Aorta (tissue), 5 donors: ENCODE data around the gene N4BP2L2. TPM values are rescaled to one million over a fixed set of nuclear protein-coding genes. Genes with fewer than 3 reads are reported as not detected.

Experiments used
- ATAC-seq: fragments of 200-7000 bp; cut with Tn5 transposase; one replicate; pipeline ENCODE4 v1.9.1; 2022; ENCODE audit warnings: moderate library complexity; ENCODE audit not compliant: low FRiP score
- DNase-seq, 2 donors: peaks; one replicate each; pipeline ENCODE4 v3.0.0-alpha.2; 2020
- H3K27ac ChIP-seq, 2 donors: one replicate each; pipeline ENCODE4 v1.5.1; 2013; ENCODE audit warnings: low read length in 2 of 2, mild to moderate bottlenecking in 2 of 2, moderate library complexity in 2 of 2, control low read depth in 1 of 2, inconsistent platforms in 1 of 2, low read depth in 1 of 2
- H3K27me3 ChIP-seq, 2 donors: one replicate each; pipeline ENCODE4 v1.6.1; 2013; ENCODE audit warnings: control low read depth in 1 of 2, low read length in 1 of 2, mild to moderate bottlenecking in 1 of 2, moderate library complexity in 1 of 2; ENCODE audit not compliant: insufficient read depth in 2 of 2, control insufficient read depth in 1 of 2
- H3K36me3 ChIP-seq, 2 donors: one replicate each; pipeline ENCODE4 v1.6.1; 2013; ENCODE audit warnings: control low read depth in 1 of 2, low read length in 1 of 2, mild to moderate bottlenecking in 1 of 2; ENCODE audit not compliant: insufficient read depth in 2 of 2, control insufficient read depth in 1 of 2
- H3K4me1 ChIP-seq, 2 donors: one replicate each; pipeline ENCODE4 v1.6.1; 2013; ENCODE audit warnings: low read length in 2 of 2, control low read depth in 1 of 2, mild to moderate bottlenecking in 1 of 2, moderate library complexity in 1 of 2; ENCODE audit not compliant: insufficient read depth in 2 of 2, control insufficient read depth in 1 of 2
- H3K4me3 ChIP-seq, 2 donors: one replicate each; pipeline ENCODE4 v1.5.1; 2013; ENCODE audit warnings: low read length in 2 of 2, control low read depth in 1 of 2, mild to moderate bottlenecking in 1 of 2
- H3K9me3 ChIP-seq: one replicate; pipeline ENCODE4 v1.6.1; 2013; ENCODE audit warnings: mild to moderate bottlenecking, low read length; ENCODE audit not compliant: control insufficient read depth
- WGBS, 2 donors: extraction: QIAGEN DNeasy Blood & Tissue Kit; methylation state at CpG; one replicate each; pipeline ENCODE4 v1.1.7; 2013; 5-methylcytosine and 5-hydroxymethylcytosine counted together
- intact Hi-C, 2 donors: fragments of 100-400 bp; cut with DNase I; formaldehyde crosslinking; loops; one replicate each; pipeline versions ENCODE4 v1.14.2 to v1.15.0; 2022
- polyA plus RNA-seq, 2 donors: library from polyadenylated mRNA; stranded (reverse); fragments of 200-250 nt; gene quantifications; one replicate each; pipeline ENCODE4 v1.2.3, GENCODE V29; 2013
- total RNA-seq, 2 donors: library from RNA; stranded (reverse); fragmentation: NEBNext Ultra II Directional; extraction: Animal tissue kit (Norgen Biotek cat#: 25700); gene quantifications; one replicate each; pipeline ENCODE4 v1.2.1, GENCODE V29; 2021
- donor health status: healthy with polysubstance abuse.
- donor health status: Bipolar disorder and iron deficiency.
- donor health status: DM: no; HTN: no; CAD: no.
- donor health status: DM: no; HTN: no; CAD: no.
- donor health status: DM: yes; HTN: yes; CAD: no.

The N4BP2L2 gene
- total and polyA plus RNA-seq, 4 donors = 45.5 to 239 (median 153) TPM

DNA sequence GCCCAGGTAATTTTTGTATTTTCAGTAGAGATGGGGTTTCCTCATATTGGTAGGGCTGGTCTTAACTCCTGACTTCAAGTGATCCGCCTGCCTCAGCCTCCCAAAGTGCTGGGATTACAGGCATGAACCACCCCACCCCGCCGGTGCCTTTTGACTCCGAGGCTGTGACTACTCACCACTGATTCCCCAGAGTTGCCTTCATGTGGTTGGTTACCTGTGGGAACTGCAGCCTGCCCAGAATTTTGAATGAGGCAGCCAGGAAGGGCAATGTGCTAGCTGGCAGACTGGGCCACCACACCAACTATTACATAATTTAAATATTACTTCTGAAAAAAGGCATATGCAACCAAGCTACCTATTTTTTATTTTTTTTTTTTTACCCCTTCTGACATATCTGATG, 42.8 kb downstream of the N4BP2L2 start:
- Histone ChIP-seq H3K36me3 (no peaks in the 10 kb centered on the region), H3K4me3 (no peak overlapping the region), H3K27ac (no peak overlapping the region), H3K27me3 (no peaks in the 10 kb centered on the region), H3K4me1 (peaks cover 0 to 5% of the 10 kb centered on the region in 2 donors), H3K9me3 (no peaks in the 10 kb centered on the region)
- DNase-seq (no peak), ATAC-seq (no peak)
- 91 to 95% methylated on average over 4 of the region's 4 CpGs for WGBS, 2 donors
- intact Hi-C loops = no loop called here

DNA sequence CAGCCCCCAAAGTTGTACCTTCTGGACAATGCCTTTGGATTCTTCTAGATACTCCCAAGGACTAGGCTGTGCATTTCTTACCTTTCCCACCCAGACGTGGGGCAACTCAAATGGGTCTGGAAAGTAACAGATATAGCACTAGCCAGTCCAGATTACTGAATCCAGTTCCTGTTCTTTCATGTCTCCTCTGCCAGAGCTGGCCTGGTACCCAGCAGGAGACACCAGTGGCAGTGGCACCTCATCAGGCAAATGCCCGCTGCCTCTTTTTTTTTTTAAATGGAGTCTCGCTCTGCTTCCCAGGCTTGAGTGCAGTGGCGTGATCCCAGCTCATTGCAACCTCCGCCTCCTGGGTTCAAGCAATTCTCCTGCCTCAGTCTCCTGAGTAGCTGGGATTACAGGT, 43.2 kb downstream of the N4BP2L2 start:
- H3K27me3 ChIP-seq = no peaks in the 10 kb centered on the region
- no peak overlapping the region for H3K27ac ChIP-seq
- H3K4me1 ChIP-seq = peaks cover 0 to 5% of the 10 kb centered on the region in 2 donors
- no peaks in the 10 kb centered on the region for H3K36me3 ChIP-seq
- ATAC-seq = no peak
- H3K9me3 ChIP-seq = no peaks in the 10 kb centered on the region
- WGBS, 2 donors = 80 to 86% methylated on average over 5 of the region's 5 CpGs
- no peak for DNase-seq
- H3K4me3 ChIP-seq = no peak overlapping the region
- intact Hi-C loops = no loop called here

DNA sequence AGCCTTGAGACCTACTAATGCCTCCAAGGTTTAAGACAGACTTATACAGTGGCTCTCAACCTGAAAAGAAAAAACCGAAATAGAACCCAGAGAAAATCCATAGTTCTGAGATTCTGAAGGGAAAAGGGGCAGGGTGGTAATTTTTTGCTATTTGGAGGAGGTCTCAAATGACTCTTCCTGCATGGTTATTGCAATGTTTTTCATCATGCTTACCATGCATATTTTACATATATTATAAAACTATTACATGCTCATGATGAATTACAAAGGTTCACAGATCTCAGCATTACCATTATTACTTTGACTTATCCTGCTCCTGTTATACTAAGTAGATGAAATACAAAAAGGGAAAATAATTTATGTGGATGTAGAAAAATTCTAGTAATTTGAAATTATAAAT, 47.6 kb downstream of the N4BP2L2 start:
- no peak overlapping the region for H3K4me3 ChIP-seq
- intact Hi-C loops = no loop called here
- H3K27ac ChIP-seq = no peak overlapping the region
- no peaks in the 10 kb centered on the region for H3K36me3 ChIP-seq
- no peaks in the 10 kb centered on the region for H3K4me1 ChIP-seq
- WGBS, 2 donors = 96 to 98% methylated on average over 1 of the region's 1 CpG
- ATAC-seq (no peak), DNase-seq (no peak)
- no peaks in the 10 kb centered on the region for H3K27me3 ChIP-seq
- no peaks in the 10 kb centered on the region for H3K9me3 ChIP-seq

- no peaks in the 10 kb centered on the region for H3K4me1 ChIP-seq
- H3K4me3 ChIP-seq = no peak overlapping the region
- H3K27me3 ChIP-seq = no peaks in the 10 kb centered on the region
- 80 to 84% methylated on average over 5 of the region's 5 CpGs for WGBS, 2 donors
- H3K27ac ChIP-seq = no peak overlapping the region
- peaks cover 2 to 6% of the 10 kb centered on the region in 2 donors for H3K36me3 ChIP-seq
- DNase-seq (no peak), ATAC-seq (no peak)
- intact Hi-C loops = no loop called here
- H3K9me3 ChIP-seq = peaks cover 1% of the 10 kb centered on the region
Observed at GRCh38 chr13:32476892-32477291, 61.7 kb downstream of the N4BP2L2 start.

GRCh38 chr13:32476021-32476731, 62.4 kb downstream of the N4BP2L2 start:
- WGBS, 2 donors = 40 to 52% methylated on average over 2 of the region's 2 CpGs
- Histone ChIP-seq H3K27me3 (no peaks in the 10 kb centered on the region), H3K4me3 (no peak overlapping the region), H3K4me1 (no peaks in the 10 kb centered on the region), H3K27ac (no peak overlapping the region), H3K36me3 (peaks cover 2 to 6% of the 10 kb centered on the region in 2 donors), H3K9me3 (peaks cover 1% of the 10 kb centered on the region)
- no peak for DNase-seq
- no peak for ATAC-seq
- intact Hi-C loops = no loop called here

GRCh38 chr13:32474999-32475792, 63.4 kb downstream of the N4BP2L2 start:
- H3K4me1 ChIP-seq = no peaks in the 10 kb centered on the region
- H3K4me3 ChIP-seq = no peak overlapping the region
- intact Hi-C loops = no loop called here
- H3K36me3 ChIP-seq = peaks cover 2 to 6% of the 10 kb centered on the region in 2 donors
- no peaks in the 10 kb centered on the region for H3K27me3 ChIP-seq
- WGBS, 2 donors = 80 to 81% methylated on average over 10 of the region's 10 CpGs
- DNase-seq = no peak
- H3K27ac ChIP-seq = no peak overlapping the region
- peaks cover 1% of the 10 kb centered on the region for H3K9me3 ChIP-seq
- no peak for ATAC-seq

GRCh38 chr13:32473650-32474049, 64.9 kb downstream of the N4BP2L2 start:
- Histone ChIP-seq H3K27me3 (no peaks in the 10 kb centered on the region), H3K36me3 (peaks cover 3 to 6% of the 10 kb centered on the region in 2 donors), H3K9me3 (peaks cover 1% of the 10 kb centered on the region), H3K4me3 (no peak overlapping the region), H3K27ac (no peak overlapping the region), H3K4me1 (no peaks in the 10 kb centered on the region)
- intact Hi-C loops = no loop called here
- ATAC-seq (no peak), DNase-seq (no peak)
- WGBS, 2 donors = 91 to 95% methylated on average over 1 of the region's 1 CpG

DNA sequence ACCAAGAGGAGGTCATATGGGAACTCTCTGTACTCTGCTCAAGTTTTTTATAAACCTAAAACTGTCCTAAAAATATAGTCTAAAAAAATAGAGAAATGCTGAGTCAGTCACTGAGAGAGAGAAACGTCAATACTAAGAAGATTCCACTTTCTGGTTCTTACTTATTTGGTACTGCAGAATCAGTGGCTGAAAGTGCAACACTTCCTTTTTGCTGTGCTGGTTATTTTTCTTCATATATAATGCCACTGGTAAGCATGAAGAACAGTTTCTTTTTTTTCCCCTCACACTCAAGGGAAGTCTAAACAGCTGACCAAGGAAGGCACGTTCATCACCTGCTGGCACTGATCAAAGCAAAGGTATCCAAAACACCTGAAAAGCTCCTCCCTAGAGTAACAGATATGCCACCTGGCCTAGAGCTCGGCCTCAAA, 66.4 kb downstream of the N4BP2L2 start:
- H3K27me3 ChIP-seq = no peaks in the 10 kb centered on the region
- H3K9me3 ChIP-seq = peaks cover 1% of the 10 kb centered on the region
- ATAC-seq = peak; percentile 39
- H3K4me1 ChIP-seq = no peaks in the 10 kb centered on the region
- no peak overlapping the region for H3K4me3 ChIP-seq
- DNase-seq = no peak
- peaks cover 3% of the 10 kb centered on the region in 2 donors for H3K36me3 ChIP-seq
- 48 to 53% methylated on average over 3 of the region's 3 CpGs for WGBS, 2 donors
- intact Hi-C loops = no loop called here
- H3K27ac ChIP-seq = no peak overlapping the region
